Erythroblast (primary cell): ENCODE data around the gene MAST4.

Experiments used
- DNase-seq, 2 experiments: peaks; one replicate each; lab custom pipeline; 2025; lab: John Stamatoyannopoulos, UW
- GATA1 ChIP-seq: IDR thresholded peaks from 2 replicates; pipeline ENCODE4 v1.6.1; 2011; ENCODE audit warnings: low read depth, mild to moderate bottlenecking, control low read depth, low read length, moderate library complexity
- POLR2A ChIP-seq: IDR thresholded peaks from 2 replicates; pipeline ENCODE4 v1.6.1; 2011; ENCODE audit warnings: mild to moderate bottlenecking, low read length

The MAST4 gene

DNA sequence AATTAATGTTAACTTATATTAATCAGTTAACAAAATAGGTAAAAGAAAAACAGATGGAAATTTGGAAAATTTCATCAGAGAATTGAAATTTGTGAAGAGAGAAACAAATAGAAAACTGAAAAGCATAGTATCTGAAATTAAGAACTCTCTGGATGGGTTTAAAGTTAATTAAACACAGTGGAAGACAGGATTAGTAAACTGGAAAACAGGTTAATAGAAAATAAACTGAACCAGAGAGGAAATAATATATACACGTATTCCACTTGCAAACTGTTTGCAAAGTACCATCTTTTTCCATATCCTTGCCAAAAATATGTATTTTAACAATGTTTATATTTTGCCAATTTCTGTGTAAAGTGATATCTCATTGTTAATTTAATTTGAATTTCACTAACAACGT is 342.9 kb downstream of the MAST4 start:
- TF ChIP-seq POLR2A (no peak), GATA1 (no peak)
- no peak for DNase-seq

DNA sequence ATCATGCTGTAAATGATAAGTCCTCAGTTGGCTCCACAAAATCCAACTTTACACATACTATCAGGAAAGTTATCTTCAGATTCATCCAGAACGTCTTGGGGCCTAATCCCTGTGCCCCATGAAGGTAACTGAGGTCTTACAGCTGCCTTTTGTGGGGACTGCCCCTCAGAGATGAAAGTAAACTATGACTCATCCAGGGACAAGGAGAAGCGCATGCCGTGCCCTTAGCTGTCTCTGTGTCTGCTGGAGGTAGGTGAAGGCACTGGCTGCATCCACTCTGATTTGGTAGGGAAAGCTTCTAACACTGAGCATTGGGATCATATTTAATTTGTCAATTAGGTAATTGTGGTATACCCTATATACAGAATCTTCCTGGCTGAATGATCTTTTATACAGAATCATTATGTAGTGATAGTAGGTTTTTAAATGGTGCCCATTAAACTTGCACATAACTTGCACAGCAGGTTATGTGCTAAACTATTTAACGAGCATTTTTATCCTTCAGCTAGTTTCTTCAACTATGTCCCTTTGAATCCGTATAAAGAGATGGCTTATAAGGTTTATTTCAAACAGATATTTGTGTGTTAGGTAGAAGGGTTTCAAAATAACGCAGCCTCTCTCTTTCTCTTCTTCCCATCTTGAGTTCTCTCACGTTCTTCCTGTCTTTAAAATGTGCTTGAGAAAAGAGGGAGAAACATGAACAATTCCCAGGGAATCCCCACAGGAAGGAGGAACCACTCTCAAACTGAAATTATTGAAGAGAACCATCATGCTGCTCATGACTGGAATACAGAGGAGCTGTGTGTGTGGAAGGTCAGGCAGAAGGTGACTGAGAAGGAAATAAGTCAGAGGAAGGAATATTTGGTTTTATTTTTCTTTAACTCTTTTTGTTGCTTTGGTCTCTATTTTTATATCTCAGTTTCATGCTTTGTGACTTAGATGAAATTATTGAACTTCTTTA is 349.5 kb downstream of the MAST4 start:
- TF ChIP-seq GATA1 = no peak
- no peak for TF ChIP-seq POLR2A
- DNase-seq = no peak

DNA sequence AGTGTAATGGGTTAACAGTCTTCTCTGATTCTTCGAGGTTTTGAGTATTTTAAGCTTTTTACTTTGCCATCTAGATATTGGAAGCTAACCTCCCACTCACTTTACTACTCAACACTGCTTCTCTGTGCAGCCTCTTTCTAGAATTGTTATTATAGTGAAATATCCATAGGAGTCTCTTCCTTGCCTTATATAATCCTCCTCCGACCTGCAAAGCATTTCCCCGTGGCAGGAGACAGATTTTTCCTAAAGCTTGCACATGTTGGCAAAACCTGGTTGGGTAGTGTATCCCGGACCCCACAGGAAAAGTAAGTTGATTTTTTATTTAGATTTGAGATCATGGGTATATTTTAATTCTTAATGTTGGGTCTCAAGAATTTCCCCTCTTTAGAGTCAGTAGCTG is 351.3 kb downstream of the MAST4 start:
- DNase-seq = no peak
- TF ChIP-seq POLR2A = no peak
- no peak for TF ChIP-seq GATA1

DNA sequence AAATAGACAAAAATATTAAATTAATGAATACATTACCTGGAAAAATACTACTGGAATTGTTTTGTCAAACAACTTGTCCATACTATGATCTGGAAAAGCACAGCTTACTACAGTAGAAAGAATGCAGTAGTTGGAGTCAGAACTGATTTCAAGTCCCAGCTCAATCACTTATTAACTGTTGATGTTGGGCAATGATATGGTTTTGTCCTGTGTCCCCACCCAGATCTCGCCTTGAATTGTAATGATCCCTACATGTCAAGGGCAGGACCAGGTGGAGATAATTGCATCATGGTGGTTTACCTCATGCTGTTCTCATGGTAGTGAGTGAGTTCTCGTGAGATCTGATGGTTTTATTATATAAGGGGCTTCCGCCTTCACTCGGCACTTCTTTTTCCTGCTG is 352.9 kb downstream of the MAST4 start:
- no peak for DNase-seq
- TF ChIP-seq GATA1 (no peak), POLR2A (no peak)

DNA sequence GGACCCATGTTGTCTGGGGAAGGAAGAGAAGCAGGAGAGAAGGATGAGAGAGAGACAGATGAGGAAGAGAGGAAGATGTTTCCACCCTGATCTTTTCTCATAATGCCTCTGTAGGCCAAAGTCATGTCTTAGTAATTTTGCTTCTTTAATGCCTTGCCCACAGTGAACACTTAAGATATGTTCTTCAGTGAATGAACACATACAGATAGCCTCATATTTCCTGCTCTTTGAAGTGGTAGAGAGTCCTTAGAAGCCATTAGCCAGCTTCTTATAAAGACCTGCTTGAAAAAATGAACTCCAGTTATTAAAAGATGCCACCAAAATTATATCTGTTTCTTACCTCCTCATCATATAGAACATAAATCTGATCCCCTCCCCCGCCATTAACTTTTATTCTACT is 356.0 kb downstream of the MAST4 start:
- no peak for TF ChIP-seq POLR2A
- no peak for TF ChIP-seq GATA1
- DNase-seq = no peak

DNA sequence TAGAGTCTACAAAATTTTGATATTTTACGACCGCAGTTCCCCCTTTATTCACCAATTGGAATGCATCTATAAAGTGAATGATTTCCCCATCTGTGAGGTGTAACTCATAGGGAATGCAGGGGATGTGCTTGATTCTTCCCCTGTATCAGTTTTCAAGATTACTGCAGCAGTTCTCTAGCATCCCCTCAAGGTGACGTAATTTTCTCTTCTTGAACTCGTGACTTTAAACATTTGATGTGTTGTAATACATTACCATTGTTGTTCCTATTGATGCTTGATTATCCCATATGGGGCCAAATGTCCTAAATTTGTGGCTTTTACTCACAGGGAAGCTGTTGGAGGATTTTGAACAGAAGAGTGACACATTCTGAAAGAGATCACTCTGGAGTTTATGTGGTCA is 360.2 kb downstream of the MAST4 start:
- DNase-seq = no peak
- TF ChIP-seq GATA1 = no peak
- TF ChIP-seq POLR2A = no peak

DNA sequence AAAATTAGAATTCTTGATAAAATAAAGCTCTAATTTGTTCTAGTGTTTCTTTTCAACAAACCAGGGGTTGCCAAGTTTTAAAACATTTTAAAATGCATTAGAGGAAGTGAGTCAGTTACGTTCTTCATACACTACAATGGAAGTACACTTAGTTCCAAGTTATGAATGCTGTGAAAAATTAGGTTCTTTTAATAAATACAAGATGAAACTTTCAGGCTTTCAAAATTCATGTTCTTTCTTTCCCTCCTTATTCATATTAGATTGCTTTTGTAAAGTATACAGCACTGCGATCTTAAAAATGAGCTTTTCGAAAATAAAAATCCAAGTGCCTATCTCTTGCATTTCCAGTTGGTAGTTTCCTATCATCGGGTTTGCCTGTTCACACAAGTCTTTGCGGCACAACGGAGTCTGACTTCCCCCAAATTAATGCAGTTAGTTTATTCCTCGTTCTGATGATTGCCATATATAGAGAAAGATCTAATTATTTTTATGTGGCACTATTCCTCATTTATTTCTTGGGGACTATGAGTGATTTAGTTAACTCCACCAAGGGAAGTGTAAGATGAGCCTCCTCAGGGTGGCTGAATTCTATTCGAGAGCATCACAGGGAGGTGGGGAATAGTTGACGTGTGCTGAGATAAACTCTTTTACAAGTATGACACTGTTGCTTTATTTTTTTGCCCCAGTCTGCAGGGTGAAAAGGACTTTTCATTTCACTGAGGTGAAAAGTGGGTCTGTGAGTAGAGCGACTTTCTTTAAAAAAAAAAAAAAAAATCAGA is 362.2 kb downstream of the MAST4 start:
- TF ChIP-seq GATA1 = no peak
- TF ChIP-seq POLR2A = no peak

DNA sequence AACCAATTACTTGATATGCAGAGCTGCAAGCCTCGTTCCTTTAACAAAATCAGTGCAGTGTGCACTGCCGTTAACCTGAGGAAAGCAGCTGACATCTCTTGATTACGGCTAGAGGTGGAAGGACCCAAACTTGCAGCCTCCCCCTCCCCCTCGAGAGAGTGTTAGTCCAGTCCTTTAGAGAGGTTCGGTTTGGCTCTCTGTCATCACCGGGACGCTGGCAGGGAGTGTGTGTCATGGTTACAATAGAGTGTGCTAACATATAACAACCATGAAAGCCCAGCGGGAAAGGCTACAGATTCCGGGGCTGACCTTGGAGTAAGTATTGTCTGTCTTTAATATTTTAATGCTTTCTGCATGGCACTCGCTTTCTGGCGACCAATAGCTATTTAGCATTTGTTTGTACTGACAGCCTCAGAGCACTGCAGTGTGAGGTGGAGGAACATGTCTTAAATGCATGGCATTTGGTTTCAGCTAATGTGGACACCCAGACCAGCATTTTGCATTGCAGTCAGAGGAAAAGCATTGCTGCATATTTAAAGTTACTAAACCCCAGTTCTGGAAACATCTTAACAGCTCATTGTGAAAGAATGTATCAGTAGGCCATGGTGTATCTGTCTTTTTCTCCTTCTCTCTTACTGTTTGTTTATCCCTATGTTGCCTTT is 362.9 kb downstream of the MAST4 start:
- TF ChIP-seq GATA1 (no peak), POLR2A (no peak)
- no peak for DNase-seq

More for the DNA sequence above, 362.2 kb downstream of the MAST4 start:
- no peak for DNase-seq

DNA sequence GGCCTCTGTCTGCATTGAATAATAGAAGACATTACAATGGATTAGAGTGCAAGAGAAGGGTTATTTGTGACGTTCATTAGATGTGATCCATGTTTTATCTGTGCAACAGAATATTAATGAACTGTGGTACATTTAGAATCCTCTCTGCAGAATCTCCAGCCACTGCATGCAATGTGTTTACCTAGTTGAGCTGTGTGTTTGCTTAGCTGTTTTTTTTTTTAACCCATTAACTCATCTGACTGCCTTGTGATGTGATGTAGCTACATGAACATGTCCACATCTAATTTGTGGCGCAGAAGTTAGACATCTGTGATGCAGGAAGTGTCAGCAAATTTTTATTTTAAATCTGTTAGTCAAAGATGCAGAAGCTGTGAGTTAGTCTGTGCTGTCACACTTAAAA is 363.5 kb downstream of the MAST4 start:
- TF ChIP-seq GATA1 (no peak), POLR2A (no peak)
- no peak for DNase-seq

DNA sequence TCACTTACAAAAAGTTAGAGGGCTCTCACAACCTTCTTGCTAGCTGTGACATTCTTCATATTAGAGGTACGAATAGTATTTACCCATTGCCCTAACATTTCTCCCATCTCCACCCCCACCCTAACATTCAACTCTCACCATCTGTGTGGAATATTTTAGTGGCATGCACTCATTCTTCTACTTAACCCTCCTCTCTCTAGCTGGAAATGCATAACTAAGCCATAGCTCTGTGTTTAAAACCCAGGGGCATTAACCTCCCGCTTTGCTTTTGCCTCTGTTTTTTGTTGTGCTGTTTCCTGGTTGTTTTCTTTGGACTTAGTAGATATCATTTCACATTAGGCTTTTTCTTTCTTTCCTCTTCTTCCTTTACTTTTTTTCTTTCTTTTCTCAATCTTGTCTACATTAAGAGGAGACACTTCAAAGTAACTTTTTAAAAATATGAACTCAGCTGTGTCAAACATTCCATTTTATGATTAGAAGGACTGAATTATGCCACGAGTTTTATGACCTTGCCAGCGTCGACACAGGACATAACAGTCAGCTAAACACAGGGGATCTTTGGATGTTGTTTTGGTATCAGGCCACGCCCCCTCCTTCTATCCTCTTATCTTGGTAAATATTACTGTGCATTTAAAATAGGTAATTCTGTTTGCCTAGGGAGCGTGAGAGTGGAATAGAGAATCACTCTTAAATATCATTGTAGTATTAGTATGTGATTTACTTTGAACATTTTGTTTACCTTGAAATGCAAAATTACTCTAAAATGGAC is 364.4 kb downstream of the MAST4 start:
- no peak for TF ChIP-seq POLR2A
- no peak for TF ChIP-seq GATA1
- no peak for DNase-seq

DNA sequence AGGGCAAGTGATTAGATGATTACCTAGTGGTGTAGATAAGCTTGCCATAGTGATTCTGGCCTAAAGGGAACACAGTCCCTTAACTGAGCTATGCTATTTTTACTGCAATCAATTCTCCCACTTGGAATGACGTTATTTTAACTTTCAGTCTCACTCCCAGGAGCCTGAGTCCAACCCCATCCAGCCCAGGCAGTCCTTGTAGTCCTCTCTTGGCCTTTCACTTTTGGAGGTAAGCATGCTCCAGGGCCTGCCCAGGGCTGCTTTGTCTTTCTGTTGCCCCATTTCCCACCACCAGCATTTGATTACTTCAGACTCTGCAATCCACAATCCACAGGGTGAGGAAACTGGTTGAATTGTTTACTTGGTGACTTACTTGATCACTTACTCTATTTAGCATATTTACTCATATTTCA is 367.4 kb downstream of the MAST4 start:
- DNase-seq = no peak
- TF ChIP-seq GATA1 (no peak), POLR2A (no peak)

DNA sequence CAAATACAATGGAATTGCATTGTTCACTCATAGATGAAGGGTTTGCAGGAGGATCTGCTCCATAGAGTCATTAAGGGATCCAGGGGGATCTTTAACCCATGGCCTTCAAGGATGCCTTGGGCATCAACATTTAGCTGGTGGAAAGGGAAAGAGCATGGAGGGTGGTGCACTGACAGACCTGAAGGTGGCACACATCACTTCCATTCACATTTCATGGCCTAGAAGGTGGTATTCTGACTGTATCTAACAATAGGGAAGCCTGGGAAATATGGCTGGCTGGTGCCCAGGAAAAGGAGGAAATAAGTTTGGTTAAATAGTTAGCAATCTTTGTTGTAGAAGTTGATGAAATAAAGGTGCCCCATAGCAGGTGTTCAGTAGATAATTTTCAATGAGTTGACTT is 370.2 kb downstream of the MAST4 start:
- TF ChIP-seq GATA1 (no peak), POLR2A (no peak)
- DNase-seq = no peak

DNA sequence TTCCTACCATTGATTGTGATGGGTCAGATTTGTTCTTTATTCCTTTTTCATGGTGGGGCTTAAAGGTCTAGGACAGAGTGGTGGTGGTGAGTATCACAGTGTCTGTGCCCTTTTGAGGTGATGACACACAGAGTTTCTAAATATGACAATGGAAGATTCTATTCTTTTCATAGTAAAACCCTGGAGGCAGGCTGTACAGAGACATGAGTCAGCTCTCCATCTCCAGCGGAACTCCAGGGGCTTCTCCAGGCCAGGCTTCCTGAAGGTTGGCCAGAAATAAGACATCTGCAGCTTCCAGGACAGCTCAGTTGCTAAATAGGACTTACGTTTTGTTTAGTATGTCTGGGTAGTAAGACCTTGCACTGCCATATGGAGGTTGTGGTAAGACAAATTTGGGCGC is 370.9 kb downstream of the MAST4 start:
- TF ChIP-seq POLR2A (no peak), GATA1 (no peak)
- no peak for DNase-seq
